8988T (cell line): ENCODE data around the gene IGSF3.
"Not testable (repeated sequence)": the region's sequence is repeated elsewhere in the genome, so short reads cannot be mapped to it uniquely, and the experiment has no call there.

Experiments
- DNase-seq: peaks from one replicate; pipeline ENCODE4 v3.0.0; 2011

The IGSF3 gene

GRCh38 chr1:116571215-116571919 lies 96.2 kb downstream of the IGSF3 start:
- no peak for DNase-seq

- peak; percentile 63 for DNase-seq
Measured at GRCh38 chr1:116570358-116571214, 96.9 kb downstream of the IGSF3 start, which contains the start of gene CD58. Gene CD58, minus strand, starts transcription at chr1:116571026. Its CDS starts 54 bp downstream, at chr1:116570972.

GRCh38 chr1:116569776-116570357 lies 97.7 kb downstream of the IGSF3 start:
- no peak for DNase-seq

GRCh38 chr1:116569381-116569670 lies 98.2 kb downstream of the IGSF3 start:
- DNase-seq = no peak

GRCh38 chr1:116568662-116569380 lies 98.7 kb downstream of the IGSF3 start:
- no peak for DNase-seq

GRCh38 chr1:116567790-116568661 lies 99.5 kb downstream of the IGSF3 start:
- no peak for DNase-seq

GRCh38 chr1:116565222-116565621 lies 102.3 kb downstream of the IGSF3 start:
- DNase-seq = no peak

- DNase-seq = no peak
Measured at GRCh38 chr1:116564426-116564825, 103.1 kb downstream of the IGSF3 start.

GRCh38 chr1:116562465-116562864 lies 105.1 kb downstream of the IGSF3 start:
- not testable (repeated sequence) for DNase-seq

GRCh38 chr1:116561563-116561962 lies 106.0 kb downstream of the IGSF3 start:
- DNase-seq = no peak

- DNase-seq = no peak
Measured at GRCh38 chr1:116560704-116561490, 106.6 kb downstream of the IGSF3 start.

GRCh38 chr1:116559304-116559761 lies 108.2 kb downstream of the IGSF3 start:
- no peak for DNase-seq

GRCh38 chr1:116558571-116558970 lies 109.0 kb downstream of the IGSF3 start:
- DNase-seq = no peak

- DNase-seq = no peak
Measured at GRCh38 chr1:116558140-116558549, 109.4 kb downstream of the IGSF3 start.

GRCh38 chr1:116557323-116557878 lies 110.1 kb downstream of the IGSF3 start:
- DNase-seq = no peak

- DNase-seq = no peak
Measured at GRCh38 chr1:116556289-116557006, 111.1 kb downstream of the IGSF3 start.

- DNase-seq = no peak
Measured at GRCh38 chr1:116554924-116555323, 112.6 kb downstream of the IGSF3 start.

- DNase-seq = no peak
Measured at GRCh38 chr1:116553386-116554115, 114.0 kb downstream of the IGSF3 start.

GRCh38 chr1:116546354-116546977 lies 121.1 kb downstream of the IGSF3 start:
- DNase-seq = no peak
